Mesendoderm (in vitro differentiated cells): ENCODE measurements around the gene SHLD1.
A peak's percentile ranks its signal among the peaks of the same experiment; 100 is the strongest.

Experiments
- DNase-seq: peaks from one replicate; pipeline ENCODE4 v3.0.0; 2013
- H2AK5ac ChIP-seq: 2 replicates; pipeline ENCODE4 v1.6.1; 2013; ENCODE audit warnings: low read length, inconsistent platforms
- H2BK120ac ChIP-seq: 2 replicates; pipeline ENCODE4 v1.6.1; 2013; ENCODE audit warnings: low read depth, mild to moderate bottlenecking, low read length, moderate library complexity, mixed read lengths
- H2BK15ac ChIP-seq: replicated peaks from 2 replicates; pipeline ENCODE4 v1.6.1; 2013; ENCODE audit warnings: low read depth, mild to moderate bottlenecking, moderate library complexity
- H2BK5ac ChIP-seq: 2 replicates; pipeline ENCODE4 v1.6.1; 2013; ENCODE audit warnings: low read length, inconsistent platforms
- H3K18ac ChIP-seq: 2 replicates; pipeline ENCODE4 v1.6.1; 2013; ENCODE audit warnings: mild to moderate bottlenecking, low read length, mixed read lengths
- H3K23ac ChIP-seq: one replicate; pipeline ENCODE4 v1.6.1; 2013; ENCODE audit warnings: low read length
- H3K27ac ChIP-seq: 2 replicates; pipeline ENCODE4 v1.5.1; 2013; ENCODE audit warnings: low read depth, mild to moderate bottlenecking, inconsistent platforms, low read length, moderate library complexity
- H3K27me3 ChIP-seq: 2 replicates; pipeline ENCODE4 v1.6.1; 2013; ENCODE audit warnings: low read length, control low read depth, mild to moderate bottlenecking, inconsistent platforms; ENCODE audit not compliant: insufficient read depth, poor library complexity
- H3K36me3 ChIP-seq: 2 replicates; pipeline ENCODE4 v1.6.1; 2013; ENCODE audit warnings: low read length, inconsistent platforms; ENCODE audit not compliant: control insufficient read depth, insufficient read depth
- H3K4ac ChIP-seq: one replicate; pipeline ENCODE4 v1.6.1; 2013; ENCODE audit warnings: low read depth, mild to moderate bottlenecking, low read length, moderate library complexity
- H3K4me1 ChIP-seq: 2 replicates; pipeline ENCODE4 v1.6.1; 2013; ENCODE audit warnings: low read depth, low read length, inconsistent platforms; ENCODE audit not compliant: control insufficient read depth
- H3K4me2 ChIP-seq: 2 replicates; pipeline ENCODE4 v1.6.1; 2013; ENCODE audit warnings: low read length
- H3K4me3 ChIP-seq: 2 replicates; pipeline ENCODE4 v1.5.1; 2013; ENCODE audit warnings: mild to moderate bottlenecking, low read length
- H3K56ac ChIP-seq: one replicate; pipeline ENCODE4 v1.6.1; 2013; ENCODE audit warnings: low read length
- H3K79me1 ChIP-seq: 2 replicates; pipeline ENCODE4 v1.6.1; 2013; ENCODE audit warnings: low read length, inconsistent platforms
- H3K79me2 ChIP-seq: 2 replicates; pipeline ENCODE4 v1.6.1; 2013; ENCODE audit warnings: mild to moderate bottlenecking, low read length; ENCODE audit not compliant: control insufficient read depth, insufficient read depth
- H3K9ac ChIP-seq: 2 replicates; pipeline ENCODE4 v1.6.1; 2013; ENCODE audit warnings: low read length, inconsistent platforms
- H4K5ac ChIP-seq: one replicate; pipeline ENCODE4 v1.6.1; 2013; ENCODE audit warnings: low read length
- H4K8ac ChIP-seq: one replicate; pipeline ENCODE4 v1.6.1; 2013; ENCODE audit warnings: low read depth, mild to moderate bottlenecking, control low read depth, low read length, moderate library complexity
- WGBS: extraction: QIAGEN DNeasy Blood & Tissue Kit; methylation state at CpG from one replicate; pipeline ENCODE4 v1.1.7; 2013; ENCODE audit warnings: low lambda C conversion rate, missing lambda C conversion rate; ENCODE audit not compliant: insufficient coverage; ENCODE audit errors: extremely low coverage; 5-methylcytosine and 5-hydroxymethylcytosine counted together

Gene SHLD1

DNA sequence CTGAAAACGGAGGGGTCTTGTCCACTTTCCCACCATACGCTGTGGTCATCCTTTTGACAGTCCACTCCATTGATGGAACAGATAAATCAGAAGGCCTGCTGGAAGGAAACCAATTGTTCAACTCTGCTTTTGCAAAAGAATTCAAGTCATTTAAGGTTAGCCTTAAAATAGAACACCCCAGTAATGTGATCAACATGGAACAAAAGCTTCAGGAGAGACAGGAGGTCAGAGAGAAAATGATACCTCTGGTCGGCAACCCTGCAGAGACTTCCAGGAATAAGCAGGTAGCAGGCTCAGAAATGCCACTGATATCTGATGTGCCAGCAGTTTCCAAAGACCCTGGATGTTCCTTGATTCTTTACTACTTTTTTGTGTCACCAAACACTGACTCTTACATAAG lies 39.6 kb upstream of the SHLD1 start:
- WGBS, result no CpG with 5 or more reads among the region's 3 CpGs
- H2AK5ac ChIP-seq, result no peak overlapping the region

GRCh38 chr20:5714261-5715041 lies 35.8 kb upstream of the SHLD1 start:
- Histone ChIP-seq H2BK15ac (no peak overlapping the region), H3K4me2 (no peak overlapping the region), H4K8ac (no peak overlapping the region), H3K27me3 (no peaks in the 10 kb centered on the region), H3K27ac (no peak overlapping the region), H2AK5ac (no peak overlapping the region), H3K36me3 (no peaks in the 10 kb centered on the region), H3K79me1 (no peaks in the 10 kb centered on the region), H3K56ac (no peak overlapping the region), H3K4ac (no peak overlapping the region), H3K9ac (no peak overlapping the region), H2BK120ac (no peak overlapping the region), H4K5ac (no peak overlapping the region), H3K4me1 (no peaks in the 10 kb centered on the region), H2BK5ac (no peak overlapping the region), H3K18ac (no peak overlapping the region), H3K79me2 (no peaks in the 10 kb centered on the region), H3K23ac (no peak overlapping the region), H3K4me3 (no peak overlapping the region)
- no CpG with 5 or more reads among the region's 4 CpGs for WGBS
- DNase-seq, result peak; percentile 84

More for the DNA sequence above, 39.6 kb upstream of the SHLD1 start:
- Histone ChIP-seq H3K27me3 (no peaks in the 10 kb centered on the region), H3K27ac (no peak overlapping the region), H3K36me3 (no peaks in the 10 kb centered on the region), H3K9ac (no peak overlapping the region), H3K56ac (no peak overlapping the region), H3K4me3 (no peak overlapping the region), H3K4ac (no peak overlapping the region), H3K4me2 (no peak overlapping the region), H2BK5ac (no peak overlapping the region), H2BK120ac (no peak overlapping the region), H4K8ac (no peak overlapping the region), H3K4me1 (no peaks in the 10 kb centered on the region), H4K5ac (no peak overlapping the region), H2BK15ac (no peak overlapping the region), H3K79me2 (no peaks in the 10 kb centered on the region), H3K18ac (no peak overlapping the region), H3K79me1 (no peaks in the 10 kb centered on the region), H3K23ac (no peak overlapping the region)
- DNase-seq, result no peak

- H3K27ac ChIP-seq, result no peak overlapping the region
- no peak overlapping the region for H4K5ac ChIP-seq
- DNase-seq, result no peak
- no peaks in the 10 kb centered on the region for H3K36me3 ChIP-seq
- H3K56ac ChIP-seq, result no peak overlapping the region
- H3K4me2 ChIP-seq, result no peak overlapping the region
- H3K79me1 ChIP-seq, result no peaks in the 10 kb centered on the region
- WGBS, result no CpG with 5 or more reads among the region's 5 CpGs
- H2BK120ac ChIP-seq, result no peak overlapping the region
- H3K4ac ChIP-seq, result no peak overlapping the region
- no peaks in the 10 kb centered on the region for H3K4me1 ChIP-seq
- H3K23ac ChIP-seq, result no peak overlapping the region
- H3K27me3 ChIP-seq, result no peaks in the 10 kb centered on the region
- H4K8ac ChIP-seq, result no peak overlapping the region
- H3K4me3 ChIP-seq, result no peak overlapping the region
- no peak overlapping the region for H3K18ac ChIP-seq
- no peak overlapping the region for H3K9ac ChIP-seq
- H2BK5ac ChIP-seq, result no peak overlapping the region
- no peaks in the 10 kb centered on the region for H3K79me2 ChIP-seq
- H2BK15ac ChIP-seq, result no peak overlapping the region
- no peak overlapping the region for H2AK5ac ChIP-seq
Observed at GRCh38 chr20:5715071-5715841, 34.9 kb upstream of the SHLD1 start.

GRCh38 chr20:5716953-5717352 lies 33.2 kb upstream of the SHLD1 start:
- Histone ChIP-seq H3K4me2 (no peak overlapping the region), H4K5ac (no peak overlapping the region), H3K79me2 (no peaks in the 10 kb centered on the region), H3K56ac (no peak overlapping the region), H3K79me1 (no peaks in the 10 kb centered on the region), H3K18ac (no peak overlapping the region), H2BK5ac (no peak overlapping the region), H3K9ac (no peak overlapping the region), H3K36me3 (no peaks in the 10 kb centered on the region), H3K27ac (no peak overlapping the region), H3K4me1 (no peaks in the 10 kb centered on the region), H3K23ac (no peak overlapping the region), H2BK120ac (no peak overlapping the region), H2BK15ac (no peak overlapping the region), H3K27me3 (no peaks in the 10 kb centered on the region), H4K8ac (no peak overlapping the region), H3K4me3 (no peak overlapping the region), H2AK5ac (no peak overlapping the region), H3K4ac (no peak overlapping the region)
- no peak for DNase-seq
- no CpG with 5 or more reads among the region's 4 CpGs for WGBS

GRCh38 chr20:5718896-5719595 lies 31.2 kb upstream of the SHLD1 start:
- Histone ChIP-seq H3K79me2 (no peaks in the 10 kb centered on the region), H2AK5ac (no peak overlapping the region), H3K4ac (no peak overlapping the region), H2BK5ac (no peak overlapping the region), H3K18ac (no peak overlapping the region), H3K4me3 (no peak overlapping the region), H3K36me3 (no peaks in the 10 kb centered on the region), H2BK120ac (no peak overlapping the region), H3K79me1 (no peaks in the 10 kb centered on the region), H4K8ac (no peak overlapping the region), H2BK15ac (no peak overlapping the region), H3K56ac (no peak overlapping the region), H3K4me2 (no peak overlapping the region), H3K9ac (no peak overlapping the region), H3K23ac (no peak overlapping the region), H3K4me1 (no peaks in the 10 kb centered on the region), H4K5ac (no peak overlapping the region), H3K27me3 (no peaks in the 10 kb centered on the region), H3K27ac (no peak overlapping the region)
- peak; percentile 7 for DNase-seq
- no CpG with 5 or more reads among the region's 1 CpG for WGBS
